GM12865 (cell line): ENCODE results near the gene CREBBP.

Source experiments
- DNase-seq: peaks from one replicate; pipeline ENCODE4 v3.0.0; 2010; ENCODE audit warnings: low read depth
- H3K4me3 ChIP-seq: 2 replicates; pipeline ENCODE4 v1.5.1; 2011; ENCODE audit warnings: mild to moderate bottlenecking, low read depth, low read length, control low read depth
- TF ChIP-seq, protein P1 (sequence below): IDR thresholded peaks from 2 replicates; pipeline ENCODE4 v1.5.1; 2011; ENCODE audit warnings: low read length, control low read depth, low read depth, inconsistent platforms; ENCODE audit not compliant: insufficient read depth; ENCODE audit errors: missing control alignments

Gene CREBBP

GRCh38 chr16:3738541-3738940, 142.0 kb downstream of the CREBBP start:
- H3K4me3 ChIP-seq = no peak overlapping the region
- no peak for DNase-seq
- TF ChIP-seq, protein P1, sequence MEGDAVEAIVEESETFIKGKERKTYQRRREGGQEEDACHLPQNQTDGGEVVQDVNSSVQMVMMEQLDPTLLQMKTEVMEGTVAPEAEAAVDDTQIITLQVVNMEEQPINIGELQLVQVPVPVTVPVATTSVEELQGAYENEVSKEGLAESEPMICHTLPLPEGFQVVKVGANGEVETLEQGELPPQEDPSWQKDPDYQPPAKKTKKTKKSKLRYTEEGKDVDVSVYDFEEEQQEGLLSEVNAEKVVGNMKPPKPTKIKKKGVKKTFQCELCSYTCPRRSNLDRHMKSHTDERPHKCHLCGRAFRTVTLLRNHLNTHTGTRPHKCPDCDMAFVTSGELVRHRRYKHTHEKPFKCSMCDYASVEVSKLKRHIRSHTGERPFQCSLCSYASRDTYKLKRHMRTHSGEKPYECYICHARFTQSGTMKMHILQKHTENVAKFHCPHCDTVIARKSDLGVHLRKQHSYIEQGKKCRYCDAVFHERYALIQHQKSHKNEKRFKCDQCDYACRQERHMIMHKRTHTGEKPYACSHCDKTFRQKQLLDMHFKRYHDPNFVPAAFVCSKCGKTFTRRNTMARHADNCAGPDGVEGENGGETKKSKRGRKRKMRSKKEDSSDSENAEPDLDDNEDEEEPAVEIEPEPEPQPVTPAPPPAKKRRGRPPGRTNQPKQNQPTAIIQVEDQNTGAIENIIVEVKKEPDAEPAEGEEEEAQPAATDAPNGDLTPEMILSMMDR = no peak

- H3K4me3 ChIP-seq = no peak overlapping the region
- TF ChIP-seq, protein P1 = no peak
- no peak for DNase-seq
Measured at GRCh38 chr16:3738128-3738527, 142.4 kb downstream of the CREBBP start.

- no peak for DNase-seq
- H3K4me3 ChIP-seq = no peak overlapping the region
- TF ChIP-seq, protein P1 = no peak
Measured at GRCh38 chr16:3737181-3737580, 143.3 kb downstream of the CREBBP start.

GRCh38 chr16:3736116-3736515, 144.4 kb downstream of the CREBBP start:
- no peak overlapping the region for H3K4me3 ChIP-seq
- TF ChIP-seq, protein P1 = no peak

GRCh38 chr16:3735541-3735940, 145.0 kb downstream of the CREBBP start:
- TF ChIP-seq, protein P1 = no peak
- DNase-seq = no peak
- H3K4me3 ChIP-seq = no peak overlapping the region

More at GRCh38 chr16:3736116-3736515, 144.4 kb downstream of the CREBBP start:
- no peak for DNase-seq

DNA sequence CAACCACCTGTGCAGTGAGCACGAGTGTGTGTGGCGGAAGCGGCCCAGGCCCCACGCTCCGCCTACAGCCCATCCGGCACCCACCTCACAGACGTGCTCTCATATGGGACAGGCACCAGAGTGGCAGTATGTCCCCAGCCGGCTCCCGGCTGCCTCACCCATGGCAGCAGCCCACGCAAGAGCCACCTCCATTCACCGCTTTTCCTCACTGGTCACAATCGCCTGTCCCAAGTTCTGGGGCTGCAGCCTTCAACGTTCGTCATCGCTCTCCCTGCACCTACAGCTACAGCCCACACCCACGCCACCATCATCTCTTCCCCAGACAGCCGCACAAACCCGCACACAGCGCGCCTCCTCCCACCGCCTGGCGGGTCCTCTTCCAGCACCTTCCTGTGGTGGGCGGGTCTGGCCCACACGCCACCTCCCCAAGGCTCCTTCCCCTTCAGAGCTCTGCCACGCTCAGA, 145.7 kb downstream of the CREBBP start:
- TF ChIP-seq, protein P1 = no peak
- DNase-seq = no peak
- no peak overlapping the region for H3K4me3 ChIP-seq

DNA sequence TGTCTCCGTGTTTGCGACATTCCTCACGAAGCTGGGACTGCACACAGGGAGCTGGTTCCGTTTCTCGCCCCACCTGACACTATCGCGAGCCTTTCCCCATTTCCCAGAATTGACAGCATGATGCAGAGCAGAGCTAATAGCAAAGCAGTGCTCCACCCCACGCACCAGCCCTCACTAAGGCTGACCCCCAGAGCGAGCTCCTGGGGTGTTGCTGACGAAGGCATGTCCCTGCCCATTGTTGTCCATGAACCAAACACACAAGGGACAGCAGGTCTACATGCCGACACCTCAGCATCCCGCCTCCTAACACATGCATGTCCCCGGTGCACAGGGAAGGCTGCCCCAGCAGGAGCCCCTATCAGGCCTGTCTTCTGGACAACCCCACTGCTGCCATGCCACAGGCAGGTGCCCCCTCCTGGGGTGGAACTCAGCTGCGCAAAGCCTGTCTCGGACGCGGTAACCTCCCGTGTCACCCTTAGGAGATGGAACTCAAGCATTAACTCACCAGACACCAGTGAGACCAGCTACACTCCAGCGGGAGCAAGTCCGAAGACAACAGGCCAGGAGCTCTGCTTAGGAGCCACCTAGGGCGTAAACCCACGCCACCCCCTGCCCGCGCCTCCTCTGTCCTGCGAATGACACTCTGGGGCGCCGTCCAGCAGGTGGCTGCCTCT, 146.3 kb downstream of the CREBBP start:
- TF ChIP-seq, protein P1 = no peak
- no peak for DNase-seq
- no peak overlapping the region for H3K4me3 ChIP-seq
